Naive thymus-derived CD4-positive, alpha-beta T cell (primary cell): ENCODE results near the gene ECHDC3. TPM values are rescaled to one million over a fixed set of nuclear protein-coding genes. Genes with fewer than 3 reads are reported as not detected.

Source experiments
- ATAC-seq: fragments of 150-1000 bp; cut with Tn5 transposase; 2 replicates; pipeline ENCODE4 v1.10.0; 2021; ENCODE audit warnings: mild to moderate bottlenecking, moderate library complexity
- CTCF ChIA-PET: fragments of 350-600 bp; sonication (Branson Sonifier 250); formaldehyde crosslinking; loops from one replicate; lab custom pipeline; 2021; ENCODE audit warnings: antibody characterized with exemption; lab: Charles Lee
- POLR2A ChIA-PET: fragments of 350-600 bp; sonication (Branson Sonifier 250); formaldehyde crosslinking; loops from one replicate; lab custom pipeline; 2021; ENCODE audit warnings: antibody characterized with exemption, inconsistent platforms; lab: Charles Lee
- DNase-seq, 9 donors: peaks; one replicate each; pipeline versions ENCODE4 v3.0.0 to v3.0.0-alpha.2; 2020 to 2022; ENCODE audit warnings: mixed read lengths in 1 of 9
- H3K27ac ChIP-seq: one replicate; pipeline ENCODE4 v1.7.0; 2013; ENCODE audit warnings: mild to moderate bottlenecking, low read depth, low read length, moderate library complexity
- H3K27me3 ChIP-seq, 2 donors: one replicate each; pipeline ENCODE4 v1.7.0; 2013; ENCODE audit warnings: low read length in 2 of 2, mild to moderate bottlenecking in 2 of 2, moderate library complexity in 2 of 2; ENCODE audit not compliant: control insufficient read depth in 2 of 2, insufficient read depth in 2 of 2
- H3K36me3 ChIP-seq, 3 experiments: 1 replicate in 2 of 3; 2 replicates in 1 of 3; pipeline ENCODE4 v1.7.0; 2013; ENCODE audit warnings: low read length in 3 of 3, mild to moderate bottlenecking in 3 of 3, moderate library complexity in 1 of 3; ENCODE audit not compliant: insufficient read depth in 3 of 3, control insufficient read depth in 2 of 3
- H3K4me1 ChIP-seq, 2 donors: one replicate each; pipeline ENCODE4 v1.7.0; 2013; ENCODE audit warnings: low read length in 2 of 2, mild to moderate bottlenecking in 2 of 2, moderate library complexity in 1 of 2; ENCODE audit not compliant: control insufficient read depth in 2 of 2, insufficient read depth in 2 of 2
- H3K4me3 ChIP-seq: 2 replicates; pipeline ENCODE4 v1.7.0; 2013; ENCODE audit warnings: mild to moderate bottlenecking, low read length
- H3K9me3 ChIP-seq, 3 experiments: 1 replicate in 2 of 3; 2 replicates in 1 of 3; pipeline ENCODE4 v1.7.0; 2013; ENCODE audit warnings: low read length in 3 of 3; ENCODE audit not compliant: control insufficient read depth in 2 of 3
- H3K27ac Mint-ChIP-seq, 9 donors: one replicate each; pipeline ENCODE4 v1.8.0; 2020 to 2022; ENCODE audit warnings: mixed read lengths in 9 of 9, mild to moderate bottlenecking in 8 of 9, moderate library complexity in 5 of 9, inconsistent platforms in 2 of 9
- H3K27me3 Mint-ChIP-seq, 5 donors: one replicate each; pipeline ENCODE4 v1.8.0; 2021 to 2022; ENCODE audit warnings: mixed read lengths in 5 of 5, mild to moderate bottlenecking in 1 of 5
- H3K36me3 Mint-ChIP-seq, 5 donors: one replicate each; pipeline ENCODE4 v1.8.0; 2020 to 2022; ENCODE audit warnings: mixed read lengths in 5 of 5, mild to moderate bottlenecking in 3 of 5, inconsistent platforms in 1 of 5
- H3K4me1 Mint-ChIP-seq, 7 donors: one replicate each; pipeline ENCODE4 v1.8.0; 2020 to 2022; ENCODE audit warnings: mixed read lengths in 7 of 7, mild to moderate bottlenecking in 3 of 7, inconsistent platforms in 1 of 7
- H3K4me3 Mint-ChIP-seq, 10 donors: one replicate each; pipeline ENCODE4 v1.8.0; 2020 to 2022; ENCODE audit warnings: mild to moderate bottlenecking in 10 of 10, mixed read lengths in 10 of 10, moderate library complexity in 6 of 10, inconsistent platforms in 2 of 10
- H3K9me3 Mint-ChIP-seq, 11 donors: one replicate each; pipeline ENCODE4 v1.8.0; 2020 to 2022; ENCODE audit warnings: mixed read lengths in 11 of 11, mild to moderate bottlenecking in 4 of 11, inconsistent platforms in 1 of 11, moderate library complexity in 1 of 11
- intact Hi-C, 2 donors: fragments of 100-400 bp; cut with micrococcal nuclease; formaldehyde crosslinking; loops; one replicate each; pipeline ENCODE4 v1.15.1; 2023
- polyA plus RNA-seq, 2 donors: library from polyadenylated mRNA; unstranded; fragments of 300-500 nt; fragmentation: Illumina TruSeq; gene quantifications; one replicate each; pipeline ENCODE4 v1.2.3, GENCODE V29; 2021
- total RNA-seq, 6 experiments: library from RNA in 5 of 6; stranded (reverse) in 5 of 6; gene quantifications; 1 replicate in 5 of 6; 2 replicates in 1 of 6; pipeline ENCODE4 v1.2.3 and lab custom pipeline; 2021 to 2026

The ECHDC3 gene
- total RNA-seq (1 to 10 TPM in 1 of 5 experiments, under 1 TPM in 1, not detected in 3; 0.74 to 2.5 TPM), polyA plus RNA-seq (under 1 TPM; 0.36 to 0.39 TPM), total RNA-seq (lab: John Stamatoyannopoulos, UW) (1.9 reads per million, percentile 8 among the genes with 10 or more reads in this experiment)

GRCh38 chr10:11742009-11742778 is at the start of gene ECHDC3:
Gene ECHDC3 (plus strand): TSS chr10:11742382. CDS start chr10:11742577, 195 bp downstream.
- Mint-ChIP-seq H3K27ac (peak within 1 kb of the TSS in 4 of 9 donors; percentile 56 to 69 (median 66)), H3K36me3 (peaks cover 0 to 1% (median 0%) of the 10 kb centered on the region in 5 donors), H3K4me1 (peaks cover 2 to 27% (median 17%) of the 10 kb centered on the region in 7 donors), H3K27me3 (peaks cover 9 to 49% (median 22%) of the 10 kb centered on the region in 5 donors), H3K9me3 (peaks cover 0 to 11% (median 0%) of the 10 kb centered on the region in 11 donors), H3K4me3 (peak within 1 kb of the TSS; percentile 62 to 86 (median 76))
- ChIA-PET POLR2A (interaction anchor here (0.6 kb wide), 1 partner anchor 123 kb away, joined by 3 read pairs; no protein-coding TSS in a partner anchor), CTCF (no interaction called here)
- H3K4me3 ChIP-seq, result peak within 1 kb of the TSS; percentile 56
- peak within 1 kb of the TSS; percentile 20 for H3K27ac ChIP-seq
- no peaks in the 10 kb centered on the region for H3K36me3 ChIP-seq
- DNase-seq, result peak; percentile 29 to 63 (median 43)
- H3K27me3 ChIP-seq, result no peaks in the 10 kb centered on the region
- no peaks in the 10 kb centered on the region for H3K9me3 ChIP-seq
- peaks cover 0 to 9% of the 10 kb centered on the region in 2 donors for H3K4me1 ChIP-seq
- peak; percentile 95 for ATAC-seq
- intact Hi-C loops, result loop anchor here in 1 of 2 donors (5.0 kb wide), 1 partner anchor 55 kb away; no protein-coding TSS in a partner anchor

- ChIA-PET POLR2A (interaction anchor here (0.6 kb wide), 1 partner anchor 8 kb away, joined by 3 read pairs; no protein-coding TSS in a partner anchor), CTCF (no interaction called here)
- no peak overlapping the region for H3K4me3 Mint-ChIP-seq
- Histone ChIP-seq H3K36me3 (no peaks in the 10 kb centered on the region), H3K4me3 (no peak overlapping the region), H3K9me3 (no peaks in the 10 kb centered on the region), H3K4me1 (peaks cover 0 to 3% of the 10 kb centered on the region in 2 donors), H3K27ac (no peak overlapping the region), H3K27me3 (no peaks in the 10 kb centered on the region)
- no peak for ATAC-seq
- peaks cover 0 to 3% (median 0%) of the 10 kb centered on the region in 11 donors for H3K9me3 Mint-ChIP-seq
- H3K36me3 Mint-ChIP-seq, result no peaks in the 10 kb centered on the region
- DNase-seq, result no peak
- H3K27me3 Mint-ChIP-seq, result peaks cover 0 to 55% (median 0%) of the 10 kb centered on the region in 5 donors
- H3K27ac Mint-ChIP-seq, result peak overlapping the region in 1 of 9 donors; percentile 67
- H3K4me1 Mint-ChIP-seq, result peaks cover 2 to 27% (median 17%) of the 10 kb centered on the region in 7 donors
- intact Hi-C loops, result no loop called here
These were observed 48.8 kb upstream of the ECHDC3 start for GRCh38 chr10:11693376-11693775.

- H3K27ac ChIP-seq, result no peak overlapping the region
- ChIA-PET POLR2A (interaction anchor here (0.6 kb wide), 2 partner anchors 94 to 585 kb away, joined by 3 to 4 read pairs; no protein-coding TSS in a partner anchor), CTCF (no interaction called here)
- peaks cover 0 to 3% (median 0%) of the 10 kb centered on the region in 11 donors for H3K9me3 Mint-ChIP-seq
- H3K36me3 Mint-ChIP-seq, result no peaks in the 10 kb centered on the region
- no peak overlapping the region for H3K27ac Mint-ChIP-seq
- intact Hi-C loops, result no loop called here
- no peaks in the 10 kb centered on the region for H3K4me1 ChIP-seq
- H3K36me3 ChIP-seq, result no peaks in the 10 kb centered on the region
- ATAC-seq, result no peak
- H3K27me3 Mint-ChIP-seq, result peaks cover 0 to 48% (median 0%) of the 10 kb centered on the region in 5 donors
- H3K4me1 Mint-ChIP-seq, result peaks cover 2 to 25% (median 14%) of the 10 kb centered on the region in 7 donors
- DNase-seq, result no peak
- H3K4me3 ChIP-seq, result no peak overlapping the region
- no peaks in the 10 kb centered on the region for H3K27me3 ChIP-seq
- H3K9me3 ChIP-seq, result no peaks in the 10 kb centered on the region
- H3K4me3 Mint-ChIP-seq, result no peak overlapping the region
These were observed 46.4 kb upstream of the ECHDC3 start for GRCh38 chr10:11695779-11696178.

- intact Hi-C loops, result no loop called here
- POLR2A ChIA-PET, result no interaction called here
These were observed 44.3 kb upstream of the ECHDC3 start for GRCh38 chr10:11697718-11698527.

GRCh38 chr10:11698691-11699549 is 43.3 kb upstream of the ECHDC3 start:
- CTCF ChIA-PET, result no interaction called here
- H3K4me1 Mint-ChIP-seq, result peaks cover 2 to 25% (median 14%) of the 10 kb centered on the region in 7 donors
- peak; percentile 41 for ATAC-seq
- no peak overlapping the region for H3K4me3 Mint-ChIP-seq
- Histone ChIP-seq H3K4me3 (no peak overlapping the region), H3K27me3 (no peaks in the 10 kb centered on the region), H3K9me3 (no peaks in the 10 kb centered on the region), H3K36me3 (no peaks in the 10 kb centered on the region), H3K27ac (no peak overlapping the region), H3K4me1 (no peaks in the 10 kb centered on the region)
- peaks cover 0 to 50% (median 0%) of the 10 kb centered on the region in 5 donors for H3K27me3 Mint-ChIP-seq
- no peaks in the 10 kb centered on the region for H3K36me3 Mint-ChIP-seq
- POLR2A ChIA-PET, result interaction anchor here (0.6 to 1.3 kb wide), 2 partner anchors 13 to 27 kb away, joined by 4 to 7 read pairs; no protein-coding TSS in a partner anchor
- intact Hi-C loops, result no loop called here
- H3K9me3 Mint-ChIP-seq, result peaks cover 0 to 3% (median 0%) of the 10 kb centered on the region in 11 donors
- DNase-seq, result no peak
- peak overlapping the region in 2 of 9 donors; percentile 43 to 51 for H3K27ac Mint-ChIP-seq

More at GRCh38 chr10:11697718-11698527, 44.3 kb upstream of the ECHDC3 start:
- CTCF ChIA-PET, result no interaction called here
- Mint-ChIP-seq H3K9me3 (peaks cover 0 to 3% (median 0%) of the 10 kb centered on the region in 11 donors), H3K27ac (peak overlapping the region in 1 of 9 donors; percentile 19), H3K4me1 (peaks cover 2 to 25% (median 14%) of the 10 kb centered on the region in 7 donors), H3K36me3 (no peaks in the 10 kb centered on the region), H3K4me3 (no peak overlapping the region), H3K27me3 (peaks cover 0 to 50% (median 0%) of the 10 kb centered on the region in 5 donors)
- Histone ChIP-seq H3K4me3 (no peak overlapping the region), H3K27me3 (no peaks in the 10 kb centered on the region), H3K9me3 (no peaks in the 10 kb centered on the region), H3K27ac (no peak overlapping the region), H3K36me3 (no peaks in the 10 kb centered on the region), H3K4me1 (no peaks in the 10 kb centered on the region)
- DNase-seq, result peak in 1 of 9 donors; percentile 6
- no peak for ATAC-seq
